WERI-Rb-1 (cell line): Measurements from ENCODE around the gene COPS6.

ENCODE experiments used
- DNase-seq: peaks from one replicate; pipeline ENCODE4 v3.0.0-alpha.2; 2020
- H3K27ac ChIP-seq: fragments of 250-450 bp; sonication (Bioruptor Pico); 2 replicates; pipeline ENCODE4 v1.5.1; 2020; ENCODE audit warnings: mild to moderate bottlenecking, moderate library complexity
- H3K27me3 ChIP-seq: fragments of 250-450 bp; sonication (Bioruptor Pico); 2 replicates; pipeline ENCODE4 v1.5.1; 2021; ENCODE audit warnings: mild to moderate bottlenecking, low read depth, moderate library complexity; ENCODE audit not compliant: insufficient read depth, severe bottlenecking
- H3K36me3 ChIP-seq: fragments of 250-450 bp; sonication (Bioruptor Pico); 2 replicates; pipeline ENCODE4 v1.5.1; 2020; ENCODE audit warnings: mild to moderate bottlenecking, moderate library complexity
- H3K4me3 ChIP-seq: 2 replicates; pipeline ENCODE4 v1.5.1; 2011; ENCODE audit warnings: low read depth, mild to moderate bottlenecking, control low read depth, low read length
- H3K9me3 ChIP-seq: fragments of 250-450 bp; sonication (Bioruptor Pico); 2 replicates; pipeline ENCODE4 v1.5.1; 2021; ENCODE audit warnings: mild to moderate bottlenecking, moderate library complexity; ENCODE audit not compliant: severe bottlenecking
- TF ChIP-seq, protein P1 (sequence below): IDR thresholded peaks from 2 replicates; pipeline ENCODE4 v1.5.1; 2011; ENCODE audit warnings: low read depth, mild to moderate bottlenecking, control low read depth, inconsistent platforms, low read length

The COPS6 gene

GRCh38 chr7:100072462-100072861 lies 16.3 kb upstream of the COPS6 start:
- TF ChIP-seq, protein P1, sequence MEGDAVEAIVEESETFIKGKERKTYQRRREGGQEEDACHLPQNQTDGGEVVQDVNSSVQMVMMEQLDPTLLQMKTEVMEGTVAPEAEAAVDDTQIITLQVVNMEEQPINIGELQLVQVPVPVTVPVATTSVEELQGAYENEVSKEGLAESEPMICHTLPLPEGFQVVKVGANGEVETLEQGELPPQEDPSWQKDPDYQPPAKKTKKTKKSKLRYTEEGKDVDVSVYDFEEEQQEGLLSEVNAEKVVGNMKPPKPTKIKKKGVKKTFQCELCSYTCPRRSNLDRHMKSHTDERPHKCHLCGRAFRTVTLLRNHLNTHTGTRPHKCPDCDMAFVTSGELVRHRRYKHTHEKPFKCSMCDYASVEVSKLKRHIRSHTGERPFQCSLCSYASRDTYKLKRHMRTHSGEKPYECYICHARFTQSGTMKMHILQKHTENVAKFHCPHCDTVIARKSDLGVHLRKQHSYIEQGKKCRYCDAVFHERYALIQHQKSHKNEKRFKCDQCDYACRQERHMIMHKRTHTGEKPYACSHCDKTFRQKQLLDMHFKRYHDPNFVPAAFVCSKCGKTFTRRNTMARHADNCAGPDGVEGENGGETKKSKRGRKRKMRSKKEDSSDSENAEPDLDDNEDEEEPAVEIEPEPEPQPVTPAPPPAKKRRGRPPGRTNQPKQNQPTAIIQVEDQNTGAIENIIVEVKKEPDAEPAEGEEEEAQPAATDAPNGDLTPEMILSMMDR, result no peak
- Histone ChIP-seq H3K27ac (no peak overlapping the region), H3K36me3 (peaks cover 98% of the 10 kb centered on the region), H3K9me3 (peaks cover 33% of the 10 kb centered on the region), H3K4me3 (no peak overlapping the region), H3K27me3 (no peaks in the 10 kb centered on the region)
- no peak for DNase-seq

DNA sequence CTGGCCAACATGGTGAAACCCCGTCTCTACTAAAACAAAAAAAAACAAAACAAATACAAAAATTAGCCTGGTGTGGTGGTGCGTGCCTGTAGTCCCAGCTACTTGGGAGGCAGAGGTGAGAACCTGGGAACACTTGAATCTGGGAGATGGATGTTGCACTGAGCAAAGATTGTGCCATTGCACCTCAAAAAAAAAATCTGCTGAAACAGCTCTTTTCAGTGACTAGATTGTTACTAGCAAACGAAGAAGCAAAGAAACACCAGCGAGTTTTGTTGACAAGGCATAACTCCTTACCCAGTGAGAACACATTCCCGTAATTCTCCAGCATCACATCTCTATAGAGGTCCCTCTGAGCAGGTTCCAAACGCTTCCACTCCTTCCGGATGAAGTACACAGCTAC lies 13.9 kb upstream of the COPS6 start:
- H3K27me3 ChIP-seq, result no peaks in the 10 kb centered on the region
- H3K9me3 ChIP-seq, result peaks cover 33% of the 10 kb centered on the region
- DNase-seq, result no peak
- H3K36me3 ChIP-seq, result peaks cover 100% of the 10 kb centered on the region
- H3K4me3 ChIP-seq, result no peak overlapping the region
- TF ChIP-seq, protein P1, result no peak
- no peak overlapping the region for H3K27ac ChIP-seq

- peaks cover 31% of the 10 kb centered on the region for H3K9me3 ChIP-seq
- H3K36me3 ChIP-seq, result peaks cover 98% of the 10 kb centered on the region
- H3K27me3 ChIP-seq, result no peaks in the 10 kb centered on the region
- TF ChIP-seq, protein P1, result no peak
- no peak overlapping the region for H3K4me3 ChIP-seq
- H3K27ac ChIP-seq, result no peak overlapping the region
- no peak for DNase-seq
Observed at GRCh38 chr7:100075418-100075817, 13.4 kb upstream of the COPS6 start.

- TF ChIP-seq, protein P1, result no peak
- H3K9me3 ChIP-seq, result peaks cover 13% of the 10 kb centered on the region
- H3K27ac ChIP-seq, result no peak overlapping the region
- no peaks in the 10 kb centered on the region for H3K27me3 ChIP-seq
- no peak for DNase-seq
- peaks cover 84% of the 10 kb centered on the region for H3K36me3 ChIP-seq
- H3K4me3 ChIP-seq, result no peak overlapping the region
Observed at GRCh38 chr7:100077205-100077604, 11.6 kb upstream of the COPS6 start.

DNA sequence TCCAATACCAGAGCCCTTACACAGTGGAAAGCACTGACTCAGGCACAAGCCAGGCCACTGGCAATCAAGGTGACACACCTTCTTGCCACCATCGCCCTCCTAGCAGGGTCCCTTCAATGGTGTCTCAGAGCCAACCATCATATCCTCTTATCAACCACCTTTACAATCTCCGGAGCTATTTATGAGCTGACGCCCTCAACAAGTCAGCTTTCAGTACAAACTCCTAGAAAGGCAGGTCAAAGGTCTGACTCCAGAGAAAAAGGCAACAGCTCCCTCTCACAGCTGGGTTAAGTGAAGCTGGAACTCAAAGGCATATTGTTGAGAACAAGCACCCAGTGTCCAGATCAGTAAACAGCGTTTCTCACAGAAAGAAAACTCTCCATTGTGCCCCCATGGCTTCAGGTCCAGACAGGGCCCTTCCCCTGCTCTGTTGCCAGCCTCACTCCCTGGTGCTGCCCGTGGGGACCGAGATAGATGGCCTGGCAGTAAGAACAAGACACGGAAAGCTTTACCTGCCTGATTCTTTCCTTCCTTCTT lies 9.7 kb upstream of the COPS6 start:
- no peaks in the 10 kb centered on the region for H3K27me3 ChIP-seq
- no peak overlapping the region for H3K4me3 ChIP-seq
- H3K27ac ChIP-seq, result no peak overlapping the region
- no peaks in the 10 kb centered on the region for H3K9me3 ChIP-seq
- no peak for DNase-seq
- peaks cover 65% of the 10 kb centered on the region for H3K36me3 ChIP-seq
- TF ChIP-seq, protein P1, result no peak

GRCh38 chr7:100080907-100081534 lies 7.7 kb upstream of the COPS6 start:
- DNase-seq, result peak; percentile 32
- TF ChIP-seq, protein P1, result no peak
- peak overlapping the region; percentile 99 for H3K4me3 ChIP-seq
- H3K27ac ChIP-seq, result peak overlapping the region; percentile 93
- no peaks in the 10 kb centered on the region for H3K9me3 ChIP-seq
- H3K36me3 ChIP-seq, result peaks cover 46% of the 10 kb centered on the region
- H3K27me3 ChIP-seq, result no peaks in the 10 kb centered on the region
